GM12891 (cell line): Measurements from ENCODE around the gene CHML.

ENCODE experiments used
- PAX5 ChIP-seq: IDR thresholded peaks from 2 replicates; pipeline ENCODE4 v1.6.1; 2011; ENCODE audit warnings: low read length, moderate library complexity, mild to moderate bottlenecking; ENCODE audit not compliant: insufficient read depth, severe bottlenecking
- POLR2A ChIP-seq: IDR thresholded peaks from 2 replicates; pipeline ENCODE4 v1.6.1; 2011; ENCODE audit warnings: low read depth, low read length, control low read depth
- POLR2AphosphoS5 ChIP-seq: IDR thresholded peaks from 2 replicates; pipeline ENCODE4 v1.6.1; 2011; ENCODE audit warnings: low read depth, low read length, control low read depth
- POU2F2 ChIP-seq: IDR thresholded peaks from 2 replicates; pipeline ENCODE4 v1.6.1; 2011; ENCODE audit warnings: low read depth, mild to moderate bottlenecking, control low read depth, low read length, moderate library complexity
- SPI1 ChIP-seq: IDR thresholded peaks from 2 replicates; pipeline ENCODE4 v1.6.1; 2011; ENCODE audit warnings: low read depth, low read length, control low read depth

- TF ChIP-seq POLR2A (no peak), POLR2AphosphoS5 (no peak), PAX5 (no peak), SPI1 (no peak), POU2F2 (no peak)
These were observed 43.5 kb downstream of the CHML start for GRCh38 chr1:241596633-241597032.
